Fibroblast of lung (primary cell): Measurements from ENCODE around the gene TSSK2. TPM values are rescaled to one million over a fixed set of nuclear protein-coding genes. Genes with fewer than 3 reads are reported as not detected.

Experiments
- DNase-seq, 2 donors: peaks; one replicate each; pipeline versions ENCODE4 v3.0.0 to v3.0.0-alpha.2; 2010; ENCODE audit warnings: low read depth in 2 of 2
- H2AFZ ChIP-seq: 2 replicates; pipeline ENCODE4 v1.5.1; 2012; ENCODE audit warnings: low read length, control low read depth, inconsistent platforms
- H3K27ac ChIP-seq: 2 replicates; pipeline ENCODE4 v1.5.1; 2011; ENCODE audit warnings: low read length, control low read depth; ENCODE audit not compliant: insufficient read depth
- H3K27me3 ChIP-seq: 2 replicates; pipeline ENCODE4 v1.5.1; 2011; ENCODE audit warnings: mild to moderate bottlenecking, low read length; ENCODE audit not compliant: control insufficient read depth, insufficient read depth
- H3K36me3 ChIP-seq: 2 replicates; pipeline ENCODE4 v1.5.1; 2011; ENCODE audit warnings: low read length; ENCODE audit not compliant: control insufficient read depth, insufficient read depth
- H3K4me1 ChIP-seq: 2 replicates; pipeline ENCODE4 v1.5.1; 2011; ENCODE audit warnings: low read length; ENCODE audit not compliant: control insufficient read depth, insufficient read depth; ENCODE audit errors: extremely low read depth
- H3K4me2 ChIP-seq: 2 replicates; pipeline ENCODE4 v1.5.1; 2011; ENCODE audit warnings: low read length, control low read depth; ENCODE audit not compliant: insufficient read depth; ENCODE audit errors: extremely low read depth
- H3K4me3 ChIP-seq, 4 experiments: fragments of 200-600 bp in 1 of 4; sonication (generic) in 1 of 4; replicated peaks in 1 of 4; 2 replicates each; pipeline ENCODE4 v1.5.1; 2011 to 2016; ENCODE audit warnings: low read length in 4 of 4, low read depth in 3 of 4, mild to moderate bottlenecking in 3 of 4, control low read depth in 2 of 4, inconsistent platforms in 1 of 4, mixed read lengths in 1 of 4; ENCODE audit not compliant: insufficient read depth in 1 of 4; ENCODE audit errors: control extremely low read depth in 1 of 4
- H3K79me2 ChIP-seq: 2 replicates; pipeline ENCODE4 v1.5.1; 2012; ENCODE audit warnings: mild to moderate bottlenecking, low read length, inconsistent platforms; ENCODE audit not compliant: control insufficient read depth, insufficient read depth
- H3K9ac ChIP-seq: 2 replicates; pipeline ENCODE4 v1.5.1; 2011; ENCODE audit warnings: mild to moderate bottlenecking, low read length, control low read depth; ENCODE audit not compliant: insufficient read depth
- H3K9me3 ChIP-seq: 2 replicates; pipeline ENCODE4 v1.5.1; 2012; ENCODE audit warnings: low read depth, low read length; ENCODE audit not compliant: control insufficient read depth, insufficient read depth
- H4K20me1 ChIP-seq: 2 replicates; pipeline ENCODE4 v1.5.1; 2011; ENCODE audit warnings: low read length; ENCODE audit not compliant: control insufficient read depth, insufficient read depth; ENCODE audit errors: extremely low read depth
- CTCF ChIP-seq, 2 donors: IDR thresholded peaks in 1 of 2; conservative IDR thresholded peaks in 1 of 2; 1 replicate in 1 of 2; 2 replicates in 1 of 2; pipeline ENCODE4 v1.5.1; 2011 to 2012; ENCODE audit warnings: low read length in 2 of 2, control low read depth in 1 of 2, inconsistent platforms in 1 of 2, low read depth in 1 of 2, mild to moderate bottlenecking in 1 of 2
- EZH2 ChIP-seq: IDR thresholded peaks from 2 replicates; pipeline ENCODE4 v1.5.1; 2012; ENCODE audit warnings: low read length, control low read depth, mild to moderate bottlenecking; ENCODE audit errors: missing control alignments
- polyA plus RNA-seq, 2 donors: library from polyadenylated mRNA; depleted of rRNA in 1 of 2; stranded (reverse) in 1 of 2; unstranded in 1 of 2; fragments of >200 nt; gene quantifications; 2 replicates each; pipeline ENCODE4 v1.2.1, GENCODE V29; 2011 to 2012; ENCODE audit warnings: missing spikeins in 1 of 2
- total RNA-seq: library from RNA; depleted of rRNA; stranded (reverse); fragments of >200 nt; gene quantifications from 2 replicates; pipeline ENCODE4 v1.2.1, GENCODE V29; 2014

The TSSK2 gene
- total and polyA plus RNA-seq, 2 donors (not counting 1 experiment from before 2014, with no cell fraction given): not detected

- no peak overlapping the region for H3K9ac ChIP-seq
- no peaks in the 10 kb centered on the region for H3K9me3 ChIP-seq
- H2AFZ ChIP-seq: no peak overlapping the region
- no peaks in the 10 kb centered on the region for H4K20me1 ChIP-seq
- H3K27me3 ChIP-seq: no peaks in the 10 kb centered on the region
- no peak overlapping the region for H3K27ac ChIP-seq
- no peak overlapping the region for H3K4me2 ChIP-seq
- peaks cover 37% of the 10 kb centered on the region for H3K36me3 ChIP-seq
- no peaks in the 10 kb centered on the region for H3K4me1 ChIP-seq
- peaks cover 3% of the 10 kb centered on the region for H3K79me2 ChIP-seq
- TF ChIP-seq CTCF (conservative IDR thresholded peaks at IDR 0.05 in 1 of 2, IDR thresholded peaks at IDR 0.05 in 1 of 2; ENCODE audit: low read depth in 1 of 2, low read length in 2 of 2) (no peak), EZH2 (no peak)
- no peak overlapping the region for H3K4me3 ChIP-seq
- DNase-seq: no peak
Measured at GRCh38 chr22:19138217-19139000, 7.3 kb downstream of the TSSK2 start.

- Histone ChIP-seq H4K20me1 (no peaks in the 10 kb centered on the region), H3K79me2 (peaks cover 8% of the 10 kb centered on the region), H3K27ac (no peak overlapping the region), H2AFZ (no peak overlapping the region), H3K4me2 (no peak overlapping the region), H3K9ac (no peak overlapping the region), H3K36me3 (peaks cover 35% of the 10 kb centered on the region), H3K9me3 (no peaks in the 10 kb centered on the region), H3K4me3 (no peak overlapping the region), H3K27me3 (no peaks in the 10 kb centered on the region), H3K4me1 (no peaks in the 10 kb centered on the region)
- no peak for DNase-seq
- no peak for TF ChIP-seq EZH2
- no peak for TF ChIP-seq CTCF (conservative IDR thresholded peaks at IDR 0.05 in 1 of 2, IDR thresholded peaks at IDR 0.05 in 1 of 2; ENCODE audit: low read depth in 1 of 2, low read length in 2 of 2)
Measured at GRCh38 chr22:19139001-19139356, 7.9 kb downstream of the TSSK2 start.

DNA sequence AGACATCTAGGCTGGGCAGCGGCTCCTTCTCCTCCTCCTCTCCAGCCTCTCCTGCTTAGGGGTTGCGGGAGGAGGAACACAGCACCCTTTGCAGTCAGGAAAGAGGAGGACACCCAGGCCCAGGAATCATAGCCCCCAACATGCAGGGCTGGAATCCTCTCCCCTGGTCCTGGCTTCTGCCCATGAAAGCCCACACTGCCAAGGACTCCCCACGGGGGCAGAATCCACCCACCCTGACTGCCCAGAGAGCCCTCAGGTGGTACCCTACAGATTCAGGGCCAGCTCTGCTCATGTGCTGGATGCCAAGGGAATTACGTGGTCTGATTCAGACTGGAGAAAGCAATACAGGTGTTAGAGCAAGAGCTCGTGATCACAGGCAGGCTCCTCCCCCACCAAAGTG lies 8.9 kb downstream of the TSSK2 start:
- no peaks in the 10 kb centered on the region for H4K20me1 ChIP-seq

More for the DNA sequence above, 8.9 kb downstream of the TSSK2 start:
- peaks cover 12% of the 10 kb centered on the region for H3K79me2 ChIP-seq
- H2AFZ ChIP-seq: no peak overlapping the region
- no peak for TF ChIP-seq EZH2
- no peak for TF ChIP-seq CTCF (conservative IDR thresholded peaks at IDR 0.05 in 1 of 2, IDR thresholded peaks at IDR 0.05 in 1 of 2; ENCODE audit: low read depth in 1 of 2, low read length in 2 of 2)
- H3K4me3 ChIP-seq: no peak overlapping the region
- no peak for DNase-seq
- no peaks in the 10 kb centered on the region for H3K9me3 ChIP-seq
- no peak overlapping the region for H3K4me2 ChIP-seq
- H3K36me3 ChIP-seq: peaks cover 29% of the 10 kb centered on the region
- no peak overlapping the region for H3K27ac ChIP-seq
- no peaks in the 10 kb centered on the region for H3K27me3 ChIP-seq
- no peaks in the 10 kb centered on the region for H3K4me1 ChIP-seq
- H3K9ac ChIP-seq: no peak overlapping the region
